ENCODE data around the gene KRT76. TPM values are rescaled to one million over a fixed set of nuclear protein-coding genes. Genes with fewer than 3 reads are reported as not detected.

Gene KRT76
- not detected for polyA plus RNA-seq (2013, experiment 1 of 2; ENCODE audit: insufficient read length)
- not detected for polyA plus RNA-seq (2013, experiment 2 of 2; ENCODE audit: insufficient read length)

DNA sequence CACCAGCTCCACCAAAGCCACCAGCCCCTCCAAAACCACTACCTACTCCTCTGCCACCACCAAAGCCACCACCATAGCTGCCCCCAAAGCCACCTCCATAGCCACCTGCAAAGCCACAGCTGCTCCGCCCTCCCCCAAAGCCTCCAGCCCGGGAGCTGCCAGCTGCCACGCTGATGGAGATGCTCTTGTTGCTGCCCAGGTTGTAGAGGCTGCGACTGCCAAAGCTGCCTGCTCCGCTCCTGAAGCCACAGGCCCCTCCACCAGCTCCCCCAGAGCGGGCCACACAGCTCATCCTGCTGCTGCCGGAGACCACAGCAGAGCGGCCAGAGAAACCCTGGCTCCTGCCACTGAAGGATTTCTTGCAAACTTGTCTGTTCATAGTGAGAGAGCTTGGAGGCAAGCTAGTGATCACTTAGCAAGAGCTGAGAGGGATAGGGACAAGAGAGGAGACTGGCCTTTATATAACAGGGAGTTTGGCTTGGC is at the start of gene KRT76:
KRT76 (minus strand) TSS at position 433 of the 483 bp plus-strand sequence; CDS start at position 379, 54 bp downstream.
- DNase-seq = no peak

DNA sequence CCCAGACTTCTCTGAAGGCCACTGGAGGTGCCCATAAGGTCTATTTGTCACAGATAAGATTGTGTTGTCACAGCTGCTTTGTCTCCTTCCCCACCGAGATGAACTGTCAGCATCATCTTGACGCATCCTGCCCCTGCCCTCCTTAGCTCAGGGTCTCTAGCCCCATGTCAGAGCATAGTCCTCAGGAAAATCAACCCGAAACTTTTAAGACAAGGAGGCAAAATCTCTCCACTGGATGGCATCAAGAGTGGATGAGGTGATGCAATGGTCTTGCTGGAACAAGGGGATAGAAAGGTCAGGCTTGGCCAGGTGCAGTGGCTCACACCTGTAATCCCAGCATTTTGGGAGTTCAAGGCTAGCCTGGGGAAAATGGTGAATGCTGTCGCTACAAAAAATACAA is 48.8 kb upstream of the KRT76 start:
- DNase-seq = no peak

DNA sequence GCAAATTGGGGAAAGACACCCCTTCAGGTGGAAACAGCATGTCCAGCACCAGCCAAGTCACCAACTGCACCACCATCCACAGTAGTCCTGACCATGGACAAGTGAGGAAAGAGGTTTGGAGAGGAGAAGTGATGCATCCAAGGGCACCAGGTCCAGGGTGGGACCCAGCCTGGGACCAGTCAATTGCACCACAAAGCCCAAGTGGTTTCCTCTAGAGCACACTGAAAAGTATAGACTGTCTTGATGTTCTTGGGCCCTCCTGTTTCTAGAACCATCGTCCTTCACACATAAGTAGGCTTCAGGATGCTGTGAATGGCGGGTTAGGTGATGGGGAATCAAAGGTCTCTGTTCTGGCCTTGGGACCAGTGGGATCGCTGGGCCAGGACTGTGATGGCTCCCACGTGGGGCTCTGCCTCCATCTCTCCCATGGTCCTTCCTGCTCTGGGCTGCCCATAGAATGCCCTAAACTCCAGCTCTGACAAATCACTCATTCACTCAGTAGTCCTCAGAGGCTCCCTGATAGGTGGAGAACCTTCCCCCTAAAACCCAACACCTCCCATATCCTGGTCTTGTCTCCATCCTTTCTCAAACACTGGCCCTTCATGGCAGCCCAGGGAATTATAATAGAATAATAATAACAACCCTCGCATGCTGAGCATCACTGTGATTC is 47.7 kb upstream of the KRT76 start:
- DNase-seq = no peak

DNA sequence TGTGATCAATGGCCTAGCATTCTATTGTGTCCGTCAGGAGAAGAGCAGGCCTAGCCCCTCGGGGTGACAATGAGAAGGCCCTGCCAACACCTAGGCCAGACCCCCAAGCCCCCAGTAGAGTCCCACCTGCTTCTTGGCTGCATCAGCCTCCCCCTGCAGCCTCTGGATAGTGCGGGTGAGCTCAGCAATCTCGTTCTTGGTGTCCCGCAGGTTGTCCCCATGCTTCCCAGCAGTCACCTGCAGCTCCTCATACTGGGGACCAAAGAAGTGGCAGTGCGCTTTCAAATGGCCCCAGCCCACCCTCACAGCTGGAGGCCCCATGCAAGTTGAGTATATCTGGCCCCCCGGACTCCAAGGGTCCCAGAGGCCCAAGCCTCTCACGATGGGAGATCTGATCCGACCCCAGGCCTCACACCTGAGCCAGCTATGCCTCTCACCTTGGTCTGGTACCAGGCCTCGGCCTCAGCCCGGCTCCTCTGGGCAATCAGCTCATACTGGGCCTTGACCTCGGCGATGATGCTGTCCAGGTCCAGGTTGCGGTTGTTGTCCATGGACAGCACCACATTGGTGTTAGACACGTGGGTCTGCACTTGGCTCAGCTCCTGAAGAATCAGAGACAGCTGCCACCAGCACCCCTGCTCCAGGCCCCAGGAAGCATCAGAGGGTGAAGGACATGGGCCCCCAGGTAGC is 46.8 kb upstream of the KRT76 start:
- DNase-seq = no peak

DNA sequence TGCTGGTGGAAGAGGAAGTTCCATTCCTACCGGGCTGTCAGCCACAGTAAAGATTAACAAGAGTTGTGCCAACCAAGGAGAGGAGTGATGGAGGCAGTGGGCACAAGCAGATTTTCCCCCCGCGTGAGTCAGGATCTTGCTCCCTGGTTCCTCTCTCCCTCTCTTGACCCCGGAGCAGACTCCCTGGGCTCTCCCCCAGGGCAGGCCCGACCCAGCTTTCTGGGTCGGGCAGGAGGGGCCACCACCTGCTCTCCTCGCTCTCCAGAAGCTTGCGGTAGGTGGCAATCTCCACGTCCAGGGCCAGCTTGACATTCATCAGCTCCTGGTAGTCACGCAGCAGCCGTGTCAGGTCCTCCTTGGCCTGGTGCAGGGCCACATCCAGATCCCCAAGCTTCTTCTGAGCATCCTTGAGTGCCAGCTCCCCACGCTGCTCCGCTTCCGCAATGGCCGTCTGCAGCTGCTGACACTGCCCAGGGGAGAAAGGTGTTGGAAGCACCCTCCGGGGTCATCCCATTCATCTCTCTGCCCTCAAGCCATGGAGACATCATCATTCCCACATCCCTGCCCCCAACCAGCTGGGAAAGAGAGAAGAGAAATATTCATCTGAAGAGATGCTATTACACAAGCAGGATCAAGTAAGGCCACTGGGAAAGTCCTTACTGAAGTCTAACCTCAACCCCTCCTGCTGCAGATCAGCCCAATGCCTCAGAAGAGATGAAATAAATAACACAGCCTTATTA is 45.8 kb upstream of the KRT76 start:
- no peak for DNase-seq

DNA sequence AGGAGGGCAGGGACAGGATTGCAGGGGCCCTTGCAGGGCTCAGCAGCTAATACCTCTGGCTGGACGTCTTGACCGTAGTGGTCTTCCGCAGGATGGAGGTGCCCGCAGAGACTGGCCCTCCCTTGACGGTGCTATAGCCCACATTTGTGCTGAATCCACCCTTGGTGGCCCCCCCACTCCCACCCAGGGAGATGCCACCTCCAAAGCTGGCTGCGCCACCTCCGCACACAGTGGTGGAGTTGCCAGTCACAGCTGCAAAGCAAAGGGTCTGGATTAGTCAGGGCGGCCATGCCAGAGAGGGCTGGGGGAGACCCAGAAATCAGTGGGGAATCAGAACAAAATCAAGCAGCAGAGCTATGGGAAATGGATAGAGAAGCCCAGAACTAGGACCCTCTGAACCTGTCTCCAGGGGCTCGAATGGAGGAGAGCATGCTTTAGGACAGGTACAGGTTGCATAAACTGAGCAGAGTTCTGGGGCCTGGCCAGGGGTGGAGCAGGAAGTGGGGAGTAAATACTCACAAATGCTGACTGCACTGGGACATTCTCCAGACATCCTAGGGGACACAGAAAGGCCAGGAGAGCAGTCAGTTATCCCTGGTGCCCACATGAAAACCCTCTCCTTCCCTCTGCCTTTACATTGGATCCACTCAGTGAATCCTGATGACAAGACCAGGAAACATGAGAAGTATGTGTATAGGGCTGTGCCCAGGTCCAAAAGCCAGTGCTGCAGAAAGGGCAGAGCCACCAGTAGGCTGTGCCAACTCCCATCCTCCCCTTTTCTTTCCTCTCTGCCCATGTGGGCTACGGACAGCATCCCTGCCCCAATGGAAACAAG is 44.9 kb upstream of the KRT76 start:
- DNase-seq = peak; percentile 9

DNA sequence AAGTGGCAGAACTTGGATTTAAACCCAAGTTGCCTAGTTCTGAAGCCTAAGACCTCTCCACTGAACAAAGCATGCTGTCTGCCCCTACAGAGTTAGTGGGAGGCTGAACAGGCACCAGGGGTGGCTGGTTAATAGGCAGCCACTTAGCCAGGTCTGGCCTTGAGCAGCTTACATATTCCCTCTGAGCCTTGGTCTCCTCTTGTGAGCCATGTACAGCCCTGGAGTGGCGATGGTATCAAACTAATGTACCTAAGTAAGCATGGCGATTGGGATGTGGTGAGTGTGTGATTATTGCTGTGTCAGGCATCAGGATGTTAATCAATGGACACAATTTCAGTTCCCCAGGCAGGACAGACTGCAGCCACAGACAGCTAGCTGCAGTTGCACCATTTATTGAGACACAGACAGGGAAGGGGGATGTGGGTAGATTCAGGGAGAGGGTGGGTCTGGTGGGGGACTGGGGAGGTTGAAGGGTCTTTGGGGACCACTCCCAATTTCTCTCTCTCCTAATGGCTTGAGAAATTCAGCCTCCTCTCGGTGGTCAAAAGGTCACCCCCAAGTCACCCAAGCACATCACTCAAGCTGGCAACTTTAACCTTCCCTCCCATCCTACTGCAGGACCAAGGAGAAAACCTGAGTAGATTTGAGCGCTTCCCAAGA is 44.1 kb upstream of the KRT76 start:
- no peak for DNase-seq

DNA sequence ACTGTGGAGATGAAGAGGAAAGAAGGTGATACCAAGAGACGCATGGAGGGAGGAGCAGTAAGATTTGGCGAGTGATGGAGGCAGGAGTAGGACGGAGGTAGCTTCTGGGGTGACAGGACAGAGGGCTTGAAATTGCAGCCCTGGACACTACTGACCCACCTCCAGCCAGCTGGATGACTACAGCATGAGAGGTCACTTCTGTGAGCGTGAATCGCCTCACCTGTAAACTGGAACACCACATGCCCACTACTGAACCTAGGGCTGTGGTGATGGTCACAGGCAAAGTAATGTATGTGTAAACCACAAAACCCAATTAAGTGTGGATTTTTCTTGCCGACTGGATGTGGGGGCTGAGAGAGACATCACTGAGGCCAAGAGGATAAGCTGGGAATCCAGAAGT is 43.4 kb upstream of the KRT76 start:
- DNase-seq = no peak

DNA sequence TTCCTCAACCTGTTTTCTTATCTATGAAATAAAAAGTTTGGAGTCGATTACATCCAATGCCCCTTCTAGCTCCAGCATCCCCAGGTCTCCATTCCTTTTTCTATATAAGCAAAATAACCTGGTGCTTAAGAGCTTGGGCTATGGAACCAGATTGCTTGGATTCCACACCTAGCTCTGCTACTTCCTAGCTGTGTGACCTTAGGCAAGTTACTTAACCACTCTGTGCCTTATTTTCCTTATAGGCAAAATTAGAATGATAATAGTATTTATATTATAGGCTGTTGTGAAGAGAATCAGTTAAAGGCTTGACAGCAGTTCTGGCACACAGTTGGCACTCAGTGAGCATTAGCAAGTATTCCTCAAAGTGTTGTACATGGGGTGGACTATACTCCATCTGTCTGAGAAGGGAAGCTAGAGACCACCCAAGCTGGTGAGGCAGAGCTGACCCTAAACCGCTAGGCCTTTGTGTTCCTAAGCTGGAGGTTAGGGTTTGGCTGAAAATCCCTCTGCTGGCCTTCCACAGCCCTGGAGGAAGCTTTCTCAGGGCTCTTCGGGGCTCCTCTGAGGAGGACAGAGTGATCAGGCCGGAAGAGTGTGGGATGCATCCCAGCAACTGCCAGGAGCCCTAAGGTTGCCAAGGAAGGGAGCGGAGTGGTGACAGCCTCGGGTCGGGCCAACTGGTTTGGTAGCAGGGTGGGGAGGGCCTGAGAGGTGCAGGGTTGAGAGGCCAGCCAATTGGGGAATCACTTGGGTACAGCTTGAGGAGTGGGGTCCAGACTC is 42.8 kb upstream of the KRT76 start:
- no peak for DNase-seq

DNA sequence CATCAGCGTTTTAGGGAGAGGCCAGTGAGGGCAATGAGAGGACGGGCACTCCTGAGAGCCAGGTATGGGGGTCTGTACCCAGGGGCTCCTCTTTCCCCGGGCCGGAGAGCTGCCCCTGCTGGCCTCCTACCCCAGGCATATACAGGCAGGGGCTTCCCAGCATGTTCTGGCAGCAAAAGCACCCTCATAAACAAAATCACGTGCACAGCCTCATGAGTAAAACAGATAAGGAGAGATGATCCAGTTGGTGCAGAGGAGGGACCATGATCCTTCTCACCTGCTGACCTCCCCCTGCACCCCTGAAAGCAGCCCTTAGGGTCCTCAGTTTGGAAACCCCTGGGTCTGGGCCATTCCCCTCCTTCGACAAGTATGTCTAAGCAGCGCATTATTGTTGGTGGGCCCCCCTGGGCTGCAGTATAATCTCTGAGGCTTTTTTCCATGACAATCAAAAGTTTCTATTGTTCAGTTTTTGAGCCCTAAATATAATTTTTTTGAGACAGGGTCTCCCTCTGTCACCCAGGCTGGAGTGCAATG is 41.8 kb upstream of the KRT76 start:
- no peak for DNase-seq

DNA sequence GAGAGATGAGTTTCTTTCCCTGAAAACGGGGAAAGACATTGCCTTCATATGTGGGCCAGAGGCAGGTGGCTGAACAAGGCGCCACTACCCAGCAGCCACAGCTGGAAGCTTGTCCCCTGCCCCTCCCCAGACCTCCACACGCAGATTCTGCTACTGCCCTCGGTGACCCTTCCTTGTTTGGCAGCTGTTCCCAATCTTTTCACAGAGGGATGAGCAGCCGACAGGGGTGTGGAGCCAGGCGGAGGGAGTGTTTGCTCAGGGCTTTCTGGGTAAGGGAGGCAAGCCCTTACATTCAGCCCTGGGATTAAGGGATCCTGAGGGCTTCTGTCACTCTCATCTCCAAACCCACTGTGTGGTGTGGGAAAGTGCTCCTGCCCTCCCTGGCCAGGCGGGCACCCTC is 41.2 kb upstream of the KRT76 start:
- DNase-seq = no peak

DNA sequence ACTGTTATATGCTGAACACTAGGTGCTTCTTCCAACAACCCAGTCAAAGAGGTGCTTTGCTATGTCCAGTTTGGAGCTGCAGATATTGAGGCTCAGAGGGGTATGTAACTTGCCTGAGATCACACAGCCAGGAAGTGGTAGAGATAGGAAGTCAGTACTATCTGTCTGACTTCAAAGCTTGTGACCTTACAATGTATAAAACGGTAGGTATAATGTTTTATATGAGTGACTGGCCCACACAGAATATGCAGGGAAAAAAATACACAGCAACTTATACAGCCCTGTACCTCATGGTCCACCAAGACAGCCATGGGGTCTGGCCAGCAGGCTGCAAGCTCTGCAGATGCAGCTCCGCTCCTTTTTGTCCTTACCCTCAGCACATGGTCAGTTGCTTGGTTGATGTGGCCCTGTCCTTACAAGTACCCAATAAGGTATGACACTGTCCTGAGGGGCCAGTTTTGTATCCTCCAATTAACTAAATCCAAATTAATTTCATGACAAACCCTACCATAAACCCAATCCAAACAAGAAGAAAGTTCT is 40.6 kb upstream of the KRT76 start:
- no peak for DNase-seq

DNA sequence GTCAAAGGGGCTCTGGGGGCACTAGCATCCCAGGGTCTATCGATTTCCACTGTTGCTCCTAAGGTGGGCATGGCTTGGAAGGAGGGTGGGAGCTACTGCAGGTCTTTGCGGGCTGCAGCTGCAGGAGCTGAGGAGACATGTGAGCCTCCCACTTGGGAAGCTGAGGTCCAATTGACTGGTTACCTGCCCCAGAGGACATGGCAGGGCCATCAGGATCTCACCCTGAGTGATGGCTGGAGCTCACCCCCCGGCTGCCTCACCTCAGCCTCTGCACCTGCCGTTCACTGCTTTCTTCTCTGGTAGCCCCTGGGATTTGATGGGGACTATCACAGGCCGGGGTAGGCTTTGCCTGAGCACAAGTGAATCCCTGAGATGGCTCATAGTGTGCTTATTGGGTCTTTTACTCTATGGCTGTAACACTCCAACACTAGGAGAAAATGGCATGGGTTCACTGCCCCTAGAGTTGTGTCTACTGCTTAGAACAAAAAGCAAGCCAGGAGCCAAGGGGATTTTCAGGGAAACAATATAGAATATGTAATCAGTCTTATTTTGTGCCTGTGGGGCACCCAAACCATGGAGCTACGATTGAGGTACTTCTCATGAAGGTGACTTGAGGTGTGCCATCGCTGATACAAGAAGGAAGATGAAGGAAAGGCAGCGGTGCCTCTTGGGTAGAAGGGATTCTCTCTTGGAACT is 40.0 kb upstream of the KRT76 start:
- DNase-seq = no peak

DNA sequence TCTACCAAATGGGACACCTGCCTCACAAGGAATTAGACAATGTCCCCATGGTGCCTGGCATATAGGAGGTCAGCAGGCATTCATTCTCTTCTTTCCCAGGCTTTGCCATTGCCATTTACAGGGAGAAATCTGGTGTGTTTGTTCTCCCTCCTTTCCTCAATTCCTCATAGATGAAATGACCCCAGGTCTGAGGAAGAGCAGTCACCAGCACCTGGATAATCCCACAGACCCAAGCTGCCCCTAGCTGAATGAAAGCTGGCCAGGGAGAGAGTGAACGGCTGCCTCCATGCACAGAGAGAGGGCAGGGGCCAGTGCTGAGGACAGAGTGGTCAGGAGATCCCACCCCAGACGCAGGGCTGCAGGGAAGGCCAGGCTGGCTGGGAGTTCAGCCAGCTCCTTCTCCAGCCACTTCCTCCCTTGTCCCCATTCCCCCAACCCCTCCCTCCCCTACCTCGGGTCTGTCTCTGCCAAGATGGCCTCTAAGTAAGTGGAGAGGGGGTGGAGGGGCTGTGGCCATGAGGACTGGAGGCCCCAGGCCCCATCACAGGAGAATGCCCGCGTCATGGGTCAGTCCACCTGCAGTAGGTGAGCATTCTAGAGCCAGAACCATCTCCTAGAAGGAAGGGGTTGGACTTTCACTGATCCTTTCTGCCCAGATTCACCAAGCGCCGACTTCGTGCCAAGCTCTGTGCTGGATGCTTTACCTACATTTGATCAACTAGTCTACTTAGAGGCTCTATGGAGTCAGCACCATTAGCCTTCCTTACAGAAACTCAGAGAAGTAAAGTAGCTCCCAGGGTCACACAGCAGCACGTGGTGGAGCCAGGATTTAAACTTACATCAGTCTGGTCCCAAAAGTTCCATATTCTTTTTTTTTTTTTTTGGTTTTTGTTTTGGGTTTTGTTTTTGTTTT is 38.8 kb upstream of the KRT76 start:
- DNase-seq = no peak

DNA sequence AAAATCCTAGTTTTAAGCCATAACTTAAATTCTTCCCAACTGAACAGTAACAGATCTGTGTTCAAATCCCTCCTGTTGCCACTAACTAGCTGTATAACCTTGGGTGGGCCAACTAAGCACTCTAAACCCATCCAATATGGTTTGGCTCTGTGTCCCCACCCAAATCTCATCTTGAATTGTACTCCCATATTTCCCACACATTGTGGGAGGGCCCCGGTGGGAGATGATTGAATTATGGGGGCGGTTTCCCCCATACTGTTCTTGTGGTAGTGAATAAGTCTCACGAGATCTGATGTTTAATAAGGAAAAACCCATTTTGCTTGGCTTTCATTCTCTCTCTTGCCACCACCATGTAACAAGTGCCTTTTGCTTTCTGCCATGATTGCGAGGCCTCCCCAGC is 38.0 kb upstream of the KRT76 start:
- DNase-seq = no peak

DNA sequence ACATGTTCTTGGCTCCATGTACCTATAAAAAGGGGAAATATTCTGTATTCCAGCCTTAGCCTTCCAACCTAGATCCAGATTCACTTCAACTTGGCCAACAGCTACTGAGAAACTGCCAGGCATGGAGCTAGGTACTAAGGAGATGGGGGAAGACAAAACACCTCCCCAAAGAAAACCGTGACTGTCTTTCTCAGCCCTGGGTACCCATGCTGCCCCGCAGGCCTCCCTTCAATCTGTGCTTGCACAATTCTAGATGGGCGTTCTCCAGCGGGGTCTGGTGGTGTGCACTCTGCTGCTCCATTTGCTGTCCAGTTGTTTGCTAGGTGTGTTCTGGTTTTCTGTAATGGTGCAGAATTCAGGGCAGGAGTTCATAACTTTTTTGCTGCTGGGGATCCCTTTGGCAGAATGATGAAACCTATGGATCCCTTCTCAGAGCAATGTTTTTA is 37.6 kb upstream of the KRT76 start:
- DNase-seq = no peak

DNA sequence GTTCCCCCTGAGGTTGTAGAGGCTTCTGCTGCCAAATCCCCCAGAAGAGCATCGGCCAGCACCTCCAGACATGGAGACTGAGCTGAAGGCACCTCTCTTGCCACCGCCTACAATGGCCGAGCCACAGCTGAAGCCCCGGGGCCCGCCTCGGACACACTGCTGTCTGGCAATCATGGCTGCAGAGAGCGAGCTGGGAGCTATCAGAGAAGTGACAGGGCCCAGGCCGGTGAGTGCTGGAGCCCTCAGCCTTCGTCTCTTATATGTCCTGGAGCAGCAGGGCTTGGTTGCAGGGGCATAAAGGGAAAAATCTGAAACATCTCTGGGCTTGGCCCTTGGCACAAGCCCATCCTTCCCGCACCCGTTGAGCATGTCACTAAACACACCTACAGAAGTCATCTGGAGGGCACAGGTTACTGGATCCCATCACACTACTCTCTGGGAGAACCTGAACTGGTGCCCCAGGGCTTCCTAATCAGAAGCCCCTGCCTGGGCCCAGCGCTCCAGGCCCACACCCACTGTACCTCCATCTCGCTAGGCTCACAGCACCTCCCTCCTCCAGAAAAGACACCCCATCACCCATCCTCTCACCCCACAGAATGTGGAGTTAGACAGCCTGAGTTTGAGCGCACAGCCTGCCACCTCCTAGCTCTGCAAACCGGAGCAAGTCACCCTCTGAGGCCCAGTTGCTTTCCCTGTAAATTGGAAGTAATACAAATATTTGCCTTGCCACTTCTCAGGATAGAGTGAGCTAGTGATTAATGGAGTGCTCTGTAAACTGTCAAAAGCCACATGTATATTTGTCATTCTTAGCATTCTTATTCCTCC is 37.0 kb upstream of the KRT76 start, which contains the start of gene KRT4:
KRT4 (minus strand) TSS at position 232 of the 825 bp plus-strand sequence; CDS start at position 174, 58 bp downstream.
- DNase-seq = peak; percentile 54
